ENCODE measurements around the gene SCLY.

GRCh38 chr2:238053191-238053776 lies 7.5 kb upstream of the SCLY start:
- TF ChIP-seq SRF (IDR thresholded peaks at IDR 0.05; ENCODE audit: low read depth) = no peak
- TF ChIP-seq CTCF (IDR thresholded peaks at IDR 0.05 in 2 of 3, conservative IDR thresholded peaks at IDR 0.05 in 1 of 3; ENCODE audit: borderline replicate concordance in 1 of 3, insufficient read depth in 1 of 3, low read depth in 2 of 3, low read length in 2 of 3) = no peak
- no peak for TF ChIP-seq POLR2A (IDR thresholded peaks at IDR 0.05; ENCODE audit: borderline replicate concordance, extremely low read depth, insufficient read depth, insufficient read length)
- TF ChIP-seq SP1 (IDR thresholded peaks at IDR 0.05; ENCODE audit: low read depth) = no peak
- TF ChIP-seq RAD21 (IDR thresholded peaks at IDR 0.05; ENCODE audit: low read depth) = no peak
- no peak for TF ChIP-seq EZH2phosphoT487 (IDR thresholded peaks at IDR 0.05; ENCODE audit: borderline replicate concordance)
- no peak for TF ChIP-seq ELF1 (IDR thresholded peaks at IDR 0.05; ENCODE audit: borderline replicate concordance, low read depth)
- TF ChIP-seq POLR2AphosphoS5 (IDR thresholded peaks at IDR 0.05; ENCODE audit: low read depth, low read length) = no peak
- TF ChIP-seq EGR1 (IDR thresholded peaks at IDR 0.05; ENCODE audit: low read depth) = no peak
- TF ChIP-seq EZH2 (IDR thresholded peaks at IDR 0.05) = no peak
